Measurements from ENCODE around the gene ADAM29.
"Not testable (repeated sequence)": the region's sequence is repeated elsewhere in the genome, so short reads cannot be mapped to it uniquely, and the experiment has no call there.

The ADAM29 gene

DNA sequence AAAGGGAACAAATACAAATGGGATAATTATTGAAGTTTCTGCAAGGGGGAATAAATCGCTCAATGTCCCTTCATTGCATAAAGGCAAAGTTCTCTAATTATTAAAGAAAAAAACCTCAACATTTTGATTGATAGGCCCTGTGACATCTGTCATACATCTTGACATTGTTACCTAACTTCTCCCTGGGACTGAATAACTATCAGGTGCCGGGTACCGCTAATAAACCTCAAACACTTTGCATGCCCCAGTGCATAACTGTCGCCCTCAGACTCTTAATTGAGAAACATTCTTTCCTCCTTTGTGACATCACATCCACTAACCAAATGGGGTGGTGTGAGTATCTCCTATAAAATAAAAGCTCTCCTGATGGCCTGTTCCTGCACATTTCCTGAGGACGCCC, at the start of gene ADAM29:
ADAM29 (plus strand) TSS at position 301 of the 400 bp plus-strand sequence. CDS start 57,168 bp downstream, outside the sequence.
- DNase-seq = no peak

- no peak for DNase-seq
Measured at GRCh38 chr4:174869339-174869738, 48.8 kb upstream of the ADAM29 start.

DNA sequence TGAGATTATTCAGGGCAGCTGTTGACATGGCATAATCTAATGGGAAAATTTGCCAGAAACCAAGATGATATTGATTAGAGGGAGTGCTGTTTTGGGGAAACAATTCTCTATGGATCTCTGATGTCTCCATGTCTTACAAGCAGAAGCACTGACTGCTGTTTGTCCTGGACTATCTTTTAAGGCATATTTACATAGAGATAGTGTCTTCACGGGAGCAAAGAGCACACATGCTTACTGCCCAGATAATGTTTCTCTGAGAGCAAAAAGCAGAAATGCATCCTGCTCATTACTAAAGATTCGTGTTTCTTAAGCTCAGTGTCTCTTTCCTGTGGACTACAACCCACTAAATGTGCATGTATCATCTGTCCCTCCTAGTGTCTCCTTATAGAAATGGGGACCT, 47.8 kb upstream of the ADAM29 start:
- DNase-seq = no peak

DNA sequence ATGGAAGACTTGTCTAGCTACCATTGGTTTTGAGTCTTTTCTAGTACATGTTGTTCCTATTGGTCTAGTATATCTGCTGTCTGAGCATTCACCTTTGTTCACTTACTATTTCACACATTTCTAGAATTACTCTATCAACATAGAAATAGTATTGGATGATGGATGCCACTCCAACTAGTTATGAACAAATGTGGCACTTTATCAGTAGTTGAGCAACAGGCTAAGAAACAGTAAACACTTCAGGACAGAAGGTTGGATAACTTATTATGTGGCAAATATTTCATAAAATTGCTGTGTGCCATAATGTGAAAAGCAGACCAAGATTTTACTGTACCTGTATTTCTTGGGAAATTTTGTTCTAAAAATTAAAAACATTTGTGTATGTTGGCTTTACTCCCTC, 46.8 kb upstream of the ADAM29 start:
- DNase-seq = no peak

DNA sequence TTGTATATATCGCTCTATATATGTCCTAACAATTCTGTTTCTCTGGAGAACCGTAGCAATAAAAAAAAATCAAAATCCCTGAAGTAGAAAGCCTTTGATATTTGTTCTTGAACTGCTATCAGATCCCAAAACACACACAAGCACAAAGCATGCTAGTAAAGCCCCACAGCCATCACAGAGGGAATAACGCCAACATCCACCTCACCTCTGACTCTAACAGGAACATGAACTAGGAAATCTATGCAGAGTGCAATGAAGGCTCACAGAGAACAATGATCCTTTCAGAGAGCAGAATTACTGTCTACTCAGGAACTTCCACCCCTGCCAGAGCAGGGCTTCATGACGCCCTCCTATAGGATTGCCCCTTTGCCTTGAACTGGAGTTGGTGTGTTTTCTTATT, 45.0 kb upstream of the ADAM29 start:
- DNase-seq = not testable (repeated sequence)

DNA sequence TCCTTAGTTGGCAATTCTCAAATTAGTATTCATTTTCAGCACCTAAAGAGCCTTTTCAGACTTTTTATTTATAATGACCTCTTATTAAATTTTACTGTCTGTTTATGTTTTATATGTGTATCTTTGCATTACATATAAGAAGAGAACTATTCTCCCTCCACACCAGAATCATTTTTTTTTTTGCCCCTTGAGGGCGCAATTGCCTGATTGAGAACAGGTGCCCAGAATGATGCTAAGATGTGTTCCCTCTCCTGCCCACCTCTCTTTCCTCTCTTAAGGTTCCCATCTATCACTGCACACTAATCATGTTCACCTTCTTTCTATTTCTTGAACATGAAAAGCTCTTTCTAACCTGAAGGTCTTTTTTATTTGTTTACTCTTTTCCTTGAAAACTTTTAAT, 44.2 kb upstream of the ADAM29 start:
- DNase-seq = no peak

GRCh38 chr4:174874898-174875297, 43.3 kb upstream of the ADAM29 start:
- DNase-seq = no peak

- no peak for DNase-seq
Measured at GRCh38 chr4:174880001-174880400, 38.2 kb upstream of the ADAM29 start.

GRCh38 chr4:174882317-174882992, 35.7 kb upstream of the ADAM29 start:
- DNase-seq = no peak

DNA sequence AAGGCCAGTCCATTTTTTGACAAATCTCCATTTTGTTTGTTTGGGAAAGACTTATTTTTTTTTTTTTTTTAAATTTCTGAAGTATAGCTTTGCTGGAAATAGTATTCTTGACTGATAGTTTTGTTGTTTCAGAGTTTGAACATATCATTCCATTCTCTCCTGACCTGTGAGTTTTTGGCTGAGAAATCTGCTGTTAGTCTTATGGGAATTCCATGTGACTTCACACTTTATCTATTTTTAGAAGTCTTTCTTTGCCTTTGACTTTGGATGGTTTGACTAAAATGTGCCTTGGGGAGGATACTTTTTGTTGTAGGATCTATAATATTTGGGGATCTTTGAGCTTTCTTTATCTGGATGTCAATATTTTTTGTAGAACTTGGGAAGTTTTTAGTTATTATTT, 10.7 kb upstream of the ADAM29 start:
- DNase-seq = no peak

DNA sequence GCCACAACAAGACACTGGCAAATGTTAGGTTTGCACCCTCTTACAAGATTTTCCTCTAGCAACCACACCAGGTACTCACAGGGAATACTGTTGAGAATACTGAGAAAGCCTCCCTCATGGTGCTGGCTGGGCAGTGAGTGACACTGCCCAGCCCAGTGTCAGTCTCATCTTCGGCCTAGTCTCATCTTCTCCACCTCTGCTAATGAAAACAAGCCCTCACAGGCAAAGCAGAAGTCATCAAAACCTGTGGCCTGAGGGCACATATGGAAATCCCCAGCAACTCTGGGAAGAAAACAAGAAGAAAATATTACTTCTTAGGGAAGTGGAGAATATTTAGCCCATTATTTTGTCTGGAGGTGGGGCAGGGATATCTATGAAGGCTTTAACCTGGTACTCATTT, 7.9 kb upstream of the ADAM29 start:
- no peak for DNase-seq

GRCh38 chr4:174912919-174913543, 5.1 kb upstream of the ADAM29 start:
- DNase-seq = no peak

DNA sequence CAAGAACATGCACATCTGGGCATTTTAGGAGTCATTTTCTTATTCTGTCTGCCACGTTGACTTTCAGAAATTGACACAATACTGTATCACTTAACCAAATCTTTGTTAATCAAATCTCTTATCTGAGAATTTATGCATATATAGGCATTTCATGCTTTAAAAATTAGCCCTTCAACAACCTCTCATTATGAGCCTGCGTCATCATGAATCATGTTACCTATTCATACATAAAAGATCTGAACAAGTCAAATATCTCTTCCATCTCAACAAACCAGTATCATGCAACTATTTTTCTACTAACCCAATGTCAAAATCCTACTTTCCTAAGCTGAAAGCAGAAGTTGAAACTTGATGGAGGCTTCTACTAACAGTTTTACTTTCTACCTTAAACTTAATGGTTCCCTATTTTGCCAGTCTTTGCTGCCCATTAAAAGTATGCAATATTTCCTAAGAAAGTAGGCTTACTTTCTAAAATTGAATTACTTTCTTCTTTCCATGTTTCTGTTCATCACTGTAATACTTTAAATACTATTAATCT, 1.8 kb downstream of the ADAM29 start:
- DNase-seq = no peak

GRCh38 chr4:174926958-174927357, 8.8 kb downstream of the ADAM29 start:
- DNase-seq = no peak

GRCh38 chr4:174928174-174928573, 10.0 kb downstream of the ADAM29 start:
- DNase-seq = no peak

DNA sequence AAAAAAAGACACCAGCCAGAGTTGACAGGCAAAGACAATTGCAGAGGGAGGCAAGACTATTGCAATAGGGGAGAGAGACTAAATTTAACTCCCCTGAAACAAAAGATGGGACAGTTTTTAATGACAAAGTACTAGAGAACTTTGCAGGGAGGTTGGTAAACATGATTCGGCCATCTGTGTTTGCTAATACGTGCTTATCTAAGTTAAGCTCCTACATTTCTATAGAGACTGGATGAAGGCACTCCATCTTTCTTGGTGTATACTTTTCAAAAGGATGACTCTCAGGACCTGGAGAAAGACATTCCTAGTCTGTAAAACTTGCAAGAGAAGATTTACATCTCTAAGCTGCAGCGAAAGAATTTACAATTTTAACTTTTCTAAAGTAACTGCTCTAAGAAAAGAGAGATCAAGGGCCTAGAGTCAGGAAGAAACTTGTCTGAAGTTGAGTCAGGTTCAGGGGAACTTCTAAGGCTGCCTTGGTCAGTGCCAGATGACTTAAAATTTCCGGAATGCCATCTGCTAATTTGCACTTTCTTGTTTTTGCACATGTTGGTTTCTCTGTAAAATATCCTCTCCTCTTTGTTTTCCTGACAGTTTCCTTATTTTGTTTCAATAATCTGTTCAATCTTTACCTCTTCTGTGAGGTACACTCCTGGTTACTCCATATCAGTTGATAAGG, 10.6 kb downstream of the ADAM29 start:
- no peak for DNase-seq

GRCh38 chr4:174929346-174929745, 11.2 kb downstream of the ADAM29 start:
- no peak for DNase-seq

DNA sequence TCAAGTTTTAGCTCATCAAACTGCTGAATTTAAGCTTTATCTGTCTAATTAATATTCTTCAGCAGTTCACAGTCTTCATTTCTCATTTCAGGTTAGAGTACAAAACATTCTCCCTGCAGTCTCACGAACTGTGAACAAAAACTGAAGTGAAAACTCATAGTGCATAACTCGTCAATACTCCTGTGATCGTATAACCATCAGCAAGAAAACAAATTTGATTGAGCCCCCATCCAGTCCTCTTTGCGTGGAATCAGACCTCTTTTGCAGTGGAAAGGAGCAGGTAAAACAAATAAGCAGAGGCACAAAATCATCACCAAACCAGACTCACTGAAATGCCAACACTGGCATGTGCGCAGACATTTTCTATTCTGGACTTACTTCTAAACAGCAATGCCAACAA, 12.7 kb downstream of the ADAM29 start:
- no peak for DNase-seq

- no peak for DNase-seq
Measured at GRCh38 chr4:174933083-174933482, 14.9 kb downstream of the ADAM29 start.

DNA sequence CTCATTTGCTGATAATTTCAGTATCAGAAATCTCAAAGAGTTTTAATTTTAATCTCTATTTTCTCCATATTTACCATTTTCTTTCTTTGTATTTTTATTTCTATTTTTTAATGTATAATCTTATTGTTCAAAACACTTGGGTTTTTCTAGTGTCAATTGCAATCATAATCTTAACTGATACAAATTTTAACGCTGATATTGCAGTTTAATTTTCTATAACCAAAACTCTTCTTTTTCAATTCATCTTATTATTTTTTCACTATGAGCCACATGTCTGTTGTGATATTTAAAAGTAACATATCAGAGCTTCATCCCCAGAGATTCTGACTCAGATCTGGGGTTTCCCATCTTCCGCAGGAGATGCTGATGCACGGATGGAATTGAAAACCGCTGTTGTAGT, 16.2 kb downstream of the ADAM29 start:
- no peak for DNase-seq

- no peak for DNase-seq
Measured at GRCh38 chr4:174935607-174936006, 17.4 kb downstream of the ADAM29 start.

DNA sequence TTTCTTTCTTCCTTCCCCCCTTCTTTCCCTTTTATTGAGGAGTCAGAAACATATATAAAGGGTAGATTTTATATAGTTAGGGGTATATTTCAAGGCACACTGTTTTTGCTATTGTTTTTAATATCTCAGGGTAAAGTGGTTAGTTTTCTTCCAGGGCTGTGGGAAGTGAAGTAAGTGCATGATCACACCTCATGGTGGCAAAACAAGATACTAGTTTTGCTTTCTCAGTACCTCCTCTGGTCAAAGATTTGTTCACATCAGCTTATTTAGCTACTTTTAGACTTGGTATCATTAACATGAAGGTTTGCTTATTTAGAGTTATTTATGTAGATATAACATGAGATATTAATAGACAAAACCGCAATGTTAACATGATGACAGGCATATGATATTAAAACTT, 21.8 kb downstream of the ADAM29 start:
- no peak for DNase-seq

- DNase-seq = no peak
Measured at GRCh38 chr4:174946246-174946645, 28.1 kb downstream of the ADAM29 start.

- no peak for DNase-seq
Measured at GRCh38 chr4:174948826-174949225, 30.7 kb downstream of the ADAM29 start.
